H9 (cell line): ENCODE data around the gene UBE2E3. TPM values are rescaled to one million over a fixed set of nuclear protein-coding genes. Genes with fewer than 3 reads are reported as not detected.

Experiments
- DNase-seq: peaks from one replicate; pipeline ENCODE4 v3.0.0-alpha.2; 2017
- H2AFZ ChIP-seq: one replicate; pipeline ENCODE4 v1.6.1; 2013; ENCODE audit warnings: mild to moderate bottlenecking, low read length, control low read depth, moderate library complexity
- H2AK5ac ChIP-seq: 2 replicates; pipeline ENCODE4 v1.6.1; 2013; ENCODE audit warnings: low read length, control low read depth, mixed read lengths; ENCODE audit not compliant: insufficient read length
- H2BK120ac ChIP-seq: one replicate; pipeline ENCODE4 v1.6.1; 2013; ENCODE audit warnings: low read depth, mild to moderate bottlenecking, low read length, control low read depth, inconsistent platforms; ENCODE audit not compliant: poor library complexity, severe bottlenecking
- H2BK12ac ChIP-seq: 2 replicates; pipeline ENCODE4 v1.6.1; 2013; ENCODE audit warnings: low read length, control low read depth, mixed read lengths, low read depth; ENCODE audit not compliant: insufficient read length
- H2BK15ac ChIP-seq: 2 replicates; pipeline ENCODE4 v1.6.1; 2013; ENCODE audit warnings: low read depth, low read length, control low read depth
- H2BK20ac ChIP-seq: one replicate; pipeline ENCODE4 v1.6.1; 2013; ENCODE audit warnings: low read depth, mild to moderate bottlenecking, low read length, control low read depth, inconsistent platforms; ENCODE audit not compliant: poor library complexity, severe bottlenecking
- H2BK5ac ChIP-seq: 2 replicates; pipeline ENCODE4 v1.6.1; 2013; ENCODE audit warnings: low read length, control low read depth, mixed read lengths; ENCODE audit not compliant: insufficient read length
- H3K14ac ChIP-seq: 2 replicates; pipeline ENCODE4 v1.6.1; 2013; ENCODE audit warnings: low read length, control low read depth; ENCODE audit not compliant: insufficient read depth
- H3K18ac ChIP-seq: 2 replicates; pipeline ENCODE4 v1.6.1; 2013; ENCODE audit warnings: low read depth, mild to moderate bottlenecking, mixed read lengths, low read length, control low read depth; ENCODE audit not compliant: insufficient read length
- H3K23ac ChIP-seq: 2 replicates; pipeline ENCODE4 v1.6.1; 2013; ENCODE audit warnings: low read length, control low read depth, mixed read lengths, low read depth; ENCODE audit not compliant: insufficient read length
- H3K23me2 ChIP-seq: 2 replicates; pipeline ENCODE4 v1.6.1; 2013; ENCODE audit warnings: low read depth, mild to moderate bottlenecking, mixed read lengths, low read length, control low read depth; ENCODE audit not compliant: insufficient read length, poor library complexity, severe bottlenecking
- H3K27ac ChIP-seq: 2 replicates; pipeline ENCODE4 v1.5.1; 2013; ENCODE audit warnings: low read length, control low read depth, mixed read lengths, low read depth; ENCODE audit not compliant: insufficient read length
- H3K27me3 ChIP-seq: 2 replicates; pipeline ENCODE4 v1.6.1; 2013; ENCODE audit warnings: low read length, control low read depth, inconsistent platforms; ENCODE audit not compliant: insufficient read depth
- H3K4ac ChIP-seq: 2 replicates; pipeline ENCODE4 v1.6.1; 2013; ENCODE audit warnings: low read depth, mild to moderate bottlenecking, control low read depth, inconsistent platforms, low read length, moderate library complexity
- H3K4me1 ChIP-seq: 2 replicates; pipeline ENCODE4 v1.6.1; 2013; ENCODE audit warnings: low read length, control low read depth, inconsistent platforms; ENCODE audit not compliant: insufficient read depth
- H3K4me2 ChIP-seq: 2 replicates; pipeline ENCODE4 v1.6.1; 2013; ENCODE audit warnings: low read length, control low read depth, mixed read lengths; ENCODE audit not compliant: insufficient read length, insufficient read depth
- H3K56ac ChIP-seq: 2 replicates; pipeline ENCODE4 v1.6.1; 2013; ENCODE audit warnings: low read depth, mild to moderate bottlenecking, mixed read lengths, low read length, control low read depth; ENCODE audit not compliant: insufficient read length
- H3K79me1 ChIP-seq: 2 replicates; pipeline ENCODE4 v1.6.1; 2013; ENCODE audit warnings: low read depth, mild to moderate bottlenecking, moderate library complexity, low read length, control low read depth, inconsistent platforms; ENCODE audit not compliant: insufficient read depth, poor library complexity, severe bottlenecking
- H3K79me2 ChIP-seq: 2 replicates; pipeline ENCODE4 v1.6.1; 2013; ENCODE audit warnings: low read length, control low read depth, inconsistent platforms; ENCODE audit not compliant: insufficient read depth
- H3K9ac ChIP-seq: 2 replicates; pipeline ENCODE4 v1.6.1; 2013; ENCODE audit warnings: low read length, control low read depth, mixed read lengths; ENCODE audit not compliant: insufficient read length; ENCODE audit errors: extremely low read depth
- H3K9me3 ChIP-seq: one replicate; pipeline ENCODE4 v1.6.1; 2013; ENCODE audit warnings: low read depth, low read length, inconsistent platforms; ENCODE audit not compliant: control insufficient read depth
- H3T11ph ChIP-seq: one replicate; pipeline ENCODE4 v1.6.1; 2013; ENCODE audit warnings: mild to moderate bottlenecking, low read length, control low read depth, inconsistent platforms
- H4K20me1 ChIP-seq: one replicate; pipeline ENCODE4 v1.6.1; 2013; ENCODE audit not compliant: control insufficient read depth, insufficient read length, insufficient read depth
- H4K5ac ChIP-seq: 2 replicates; pipeline ENCODE4 v1.6.1; 2013; ENCODE audit warnings: low read depth, mild to moderate bottlenecking, mixed read lengths, low read length, control low read depth; ENCODE audit not compliant: insufficient read length
- H4K8ac ChIP-seq: replicated peaks from 2 replicates; pipeline ENCODE4 v1.6.1; 2013; ENCODE audit warnings: low read length, control low read depth, mixed read lengths, low read depth; ENCODE audit not compliant: insufficient read length
- H4K91ac ChIP-seq: 2 replicates; pipeline ENCODE4 v1.6.1; 2013; ENCODE audit warnings: low read depth, mild to moderate bottlenecking, moderate library complexity, mixed read lengths, low read length, control low read depth; ENCODE audit not compliant: insufficient read length
- H3K27ac Mint-ChIP-seq, 3 experiments: 2 replicates in 2 of 3; 3 replicates in 1 of 3; pipeline ENCODE4 v1.8.0; 2020 to 2021; ENCODE audit warnings: mixed read lengths in 3 of 3, mild to moderate bottlenecking in 1 of 3, moderate library complexity in 1 of 3
- H3K27me3 Mint-ChIP-seq: 2 replicates; pipeline ENCODE4 v1.8.0; 2021; ENCODE audit warnings: low read depth, mild to moderate bottlenecking, moderate library complexity, mixed read lengths
- H3K36me3 Mint-ChIP-seq, 3 experiments: 2 replicates in 2 of 3; 3 replicates in 1 of 3; pipeline ENCODE4 v1.8.0; 2020 to 2021; ENCODE audit warnings: low read depth in 3 of 3, mixed read lengths in 3 of 3; ENCODE audit not compliant: insufficient read depth in 1 of 3
- H3K4me1 Mint-ChIP-seq, 2 experiments: 2 replicates each; pipeline ENCODE4 v1.8.0; 2020; ENCODE audit warnings: mixed read lengths in 2 of 2
- H3K4me3 Mint-ChIP-seq, 2 experiments: 2 replicates in 1 of 2; 3 replicates in 1 of 2; pipeline ENCODE4 v1.8.0; 2020 to 2021; ENCODE audit warnings: mild to moderate bottlenecking in 2 of 2, mixed read lengths in 2 of 2, moderate library complexity in 1 of 2
- H3K9me3 Mint-ChIP-seq, 2 experiments: 2 replicates in 1 of 2; 3 replicates in 1 of 2; pipeline ENCODE4 v1.8.0; 2020; ENCODE audit warnings: mild to moderate bottlenecking in 2 of 2, mixed read lengths in 2 of 2, moderate library complexity in 1 of 2
- WGBS: extraction: QIAGEN DNeasy Blood & Tissue Kit; methylation state at CpG from one replicate; pipeline ENCODE4 v1.1.7; 2013; ENCODE audit warnings: missing lambda C conversion rate, low lambda C conversion rate, mixed read lengths; ENCODE audit not compliant: insufficient read length; ENCODE audit errors: extremely low coverage; 5-methylcytosine and 5-hydroxymethylcytosine counted together
- total RNA-seq: library from RNA; stranded (reverse); gene quantifications from 2 replicates; pipeline ENCODE4 v1.2.1, GENCODE V29; 2021
- TF ChIP-seq, protein P1 (sequence below): fragments of 200-600 bp; sonication (generic); conservative IDR thresholded peaks from 3 replicates; pipeline ENCODE4 v1.8.0; 2021; ENCODE audit warnings: antibody characterized with exemption, mild to moderate bottlenecking

The UBE2E3 gene
- total RNA-seq, 1 experiment from 2014 or later: 89.1 TPM

- Mint-ChIP-seq H3K36me3 (peaks cover 6 to 7% (median 6%) of the 10 kb centered on the region in 3 experiments; a peak in 6 of 7 replicates), H3K9me3 (0 out of 5 replicates have a peak, but pooled peaks cover 0 to 5% of the 10 kb centered on the region in 2 experiments), H3K4me1 (no peaks in the 10 kb centered on the region), H3K4me3 (no peak overlapping the region), H3K27me3 (no peaks in the 10 kb centered on the region), H3K27ac (no peak overlapping the region)
- Histone ChIP-seq H3K4me1 (no peaks in the 10 kb centered on the region), H3K79me1 (peaks cover 5% of the 10 kb centered on the region), H3T11ph (no peak overlapping the region), H3K9ac (no peak overlapping the region), H3K23ac (no peak overlapping the region), H3K9me3 (no peaks in the 10 kb centered on the region), H3K56ac (no peak overlapping the region), H2AK5ac (no peak overlapping the region), H4K91ac (no peak overlapping the region), H2BK15ac (no peak overlapping the region), H2AFZ (no peak overlapping the region), H3K23me2 (no peaks in the 10 kb centered on the region), H3K27ac (no peak overlapping the region), H2BK5ac (no peak overlapping the region), H2BK120ac (no peak overlapping the region), H3K27me3 (no peaks in the 10 kb centered on the region), H2BK12ac (no peak overlapping the region), H4K8ac (no peak overlapping the region), H4K20me1 (no peaks in the 10 kb centered on the region), H3K14ac (no peak overlapping the region), H3K79me2 (peaks cover 2% of the 10 kb centered on the region; the same call in 1 of the 2 replicates), H4K5ac (no peak overlapping the region), H3K18ac (no peak overlapping the region), H3K4ac (no peak overlapping the region), H2BK20ac (no peak overlapping the region), H3K4me2 (no peak overlapping the region)
- WGBS: no CpG with 5 or more reads among the region's 4 CpGs
- TF ChIP-seq, protein P1, sequence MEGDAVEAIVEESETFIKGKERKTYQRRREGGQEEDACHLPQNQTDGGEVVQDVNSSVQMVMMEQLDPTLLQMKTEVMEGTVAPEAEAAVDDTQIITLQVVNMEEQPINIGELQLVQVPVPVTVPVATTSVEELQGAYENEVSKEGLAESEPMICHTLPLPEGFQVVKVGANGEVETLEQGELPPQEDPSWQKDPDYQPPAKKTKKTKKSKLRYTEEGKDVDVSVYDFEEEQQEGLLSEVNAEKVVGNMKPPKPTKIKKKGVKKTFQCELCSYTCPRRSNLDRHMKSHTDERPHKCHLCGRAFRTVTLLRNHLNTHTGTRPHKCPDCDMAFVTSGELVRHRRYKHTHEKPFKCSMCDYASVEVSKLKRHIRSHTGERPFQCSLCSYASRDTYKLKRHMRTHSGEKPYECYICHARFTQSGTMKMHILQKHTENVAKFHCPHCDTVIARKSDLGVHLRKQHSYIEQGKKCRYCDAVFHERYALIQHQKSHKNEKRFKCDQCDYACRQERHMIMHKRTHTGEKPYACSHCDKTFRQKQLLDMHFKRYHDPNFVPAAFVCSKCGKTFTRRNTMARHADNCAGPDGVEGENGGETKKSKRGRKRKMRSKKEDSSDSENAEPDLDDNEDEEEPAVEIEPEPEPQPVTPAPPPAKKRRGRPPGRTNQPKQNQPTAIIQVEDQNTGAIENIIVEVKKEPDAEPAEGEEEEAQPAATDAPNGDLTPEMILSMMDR: no peak
- DNase-seq: no peak
Measured at GRCh38 chr2:181036848-181037603, 56.6 kb downstream of the UBE2E3 start.
